ENCODE results near the gene ABCD3. TPM values are rescaled to one million over a fixed set of nuclear protein-coding genes. Genes with fewer than 3 reads are reported as not detected.

Gene ABCD3
- total and polyA plus RNA-seq, 9 donors, result 10.7 to 32.1 (median 24.8) TPM

- H3K36me3 ChIP-seq, result no peaks in the 10 kb centered on the region
- H3K4me1 ChIP-seq (ENCODE audit: insufficient read depth), result no peaks in the 10 kb centered on the region
- H3K27me3 ChIP-seq, result no peaks in the 10 kb centered on the region
- intact Hi-C loops (cut with DNase I), result no loop called here
- no peak overlapping the region for H3K27ac ChIP-seq
- no peaks in the 10 kb centered on the region for H3K9me3 ChIP-seq
- 71 to 75% (median 73%) methylated on average over 2 of the region's 2 CpGs for WGBS, 3 donors
- TF ChIP-seq CTCF (IDR thresholded peaks at IDR 0.05) (no peak), EP300 (IDR thresholded peaks at IDR 0.05) (no peak), POLR2A (IDR thresholded peaks at IDR 0.05) (no peak)
- no peak for DNase-seq
- H3K4me3 ChIP-seq, result no peak overlapping the region
These were observed 38.5 kb downstream of the ABCD3 start for GRCh38 chr1:94456736-94457135.

- Histone ChIP-seq H3K36me3 (no peaks in the 10 kb centered on the region), H3K4me1 (ENCODE audit: insufficient read depth) (no peaks in the 10 kb centered on the region), H3K4me3 (no peak overlapping the region), H3K27ac (no peak overlapping the region), H3K9me3 (no peaks in the 10 kb centered on the region), H3K27me3 (no peaks in the 10 kb centered on the region)
- no peak for DNase-seq
- no peak for TF ChIP-seq EP300 (IDR thresholded peaks at IDR 0.05)
- no peak for TF ChIP-seq CTCF (IDR thresholded peaks at IDR 0.05)
- TF ChIP-seq POLR2A (IDR thresholded peaks at IDR 0.05), result no peak
- intact Hi-C loops (cut with DNase I), result no loop called here
- 90 to 94% (median 92%) methylated on average over 2 of the region's 2 CpGs for WGBS, 3 donors
These were observed 44.4 kb downstream of the ABCD3 start for GRCh38 chr1:94462606-94463005.

GRCh38 chr1:94463056-94463764 lies 45.0 kb downstream of the ABCD3 start:
- DNase-seq, result no peak
- Histone ChIP-seq H3K9me3 (no peaks in the 10 kb centered on the region), H3K27ac (no peak overlapping the region), H3K27me3 (no peaks in the 10 kb centered on the region), H3K4me3 (no peak overlapping the region), H3K36me3 (no peaks in the 10 kb centered on the region), H3K4me1 (ENCODE audit: insufficient read depth) (no peaks in the 10 kb centered on the region)
- no peak for TF ChIP-seq POLR2A (IDR thresholded peaks at IDR 0.05)
- TF ChIP-seq EP300 (IDR thresholded peaks at IDR 0.05), result no peak
- intact Hi-C loops (cut with DNase I), result no loop called here
- 88 to 94% (median 91%) methylated on average over 3 of the region's 3 CpGs for WGBS, 3 donors

GRCh38 chr1:94463765-94464330 lies 45.7 kb downstream of the ABCD3 start:
- DNase-seq, result no peak
- 75 to 88% (median 80%) methylated on average over 3 of the region's 3 CpGs for WGBS, 3 donors
- Histone ChIP-seq H3K4me1 (ENCODE audit: insufficient read depth) (no peaks in the 10 kb centered on the region), H3K27ac (no peak overlapping the region), H3K4me3 (no peak overlapping the region), H3K27me3 (no peaks in the 10 kb centered on the region), H3K9me3 (no peaks in the 10 kb centered on the region), H3K36me3 (no peaks in the 10 kb centered on the region)
- no peak for TF ChIP-seq EP300 (IDR thresholded peaks at IDR 0.05)
- TF ChIP-seq POLR2A (IDR thresholded peaks at IDR 0.05), result no peak
- TF ChIP-seq CTCF (IDR thresholded peaks at IDR 0.05), result no peak
- intact Hi-C loops (cut with DNase I), result no loop called here

GRCh38 chr1:94468708-94469107 lies 50.5 kb downstream of the ABCD3 start:
- DNase-seq, result no peak
- intact Hi-C loops (cut with DNase I), result no loop called here
- no peak overlapping the region for H3K4me3 ChIP-seq

More at GRCh38 chr1:94468708-94469107, 50.5 kb downstream of the ABCD3 start:
- TF ChIP-seq EP300 (IDR thresholded peaks at IDR 0.05), result no peak
- TF ChIP-seq POLR2A (IDR thresholded peaks at IDR 0.05), result no peak
- TF ChIP-seq CTCF (IDR thresholded peaks at IDR 0.05), result no peak
- H3K36me3 ChIP-seq, result no peaks in the 10 kb centered on the region
- H3K4me1 ChIP-seq (ENCODE audit: insufficient read depth), result no peaks in the 10 kb centered on the region
- H3K27ac ChIP-seq, result no peak overlapping the region
- H3K9me3 ChIP-seq, result no peaks in the 10 kb centered on the region
- no peaks in the 10 kb centered on the region for H3K27me3 ChIP-seq
